Measurements from ENCODE around the gene TMEM238L.

DNA sequence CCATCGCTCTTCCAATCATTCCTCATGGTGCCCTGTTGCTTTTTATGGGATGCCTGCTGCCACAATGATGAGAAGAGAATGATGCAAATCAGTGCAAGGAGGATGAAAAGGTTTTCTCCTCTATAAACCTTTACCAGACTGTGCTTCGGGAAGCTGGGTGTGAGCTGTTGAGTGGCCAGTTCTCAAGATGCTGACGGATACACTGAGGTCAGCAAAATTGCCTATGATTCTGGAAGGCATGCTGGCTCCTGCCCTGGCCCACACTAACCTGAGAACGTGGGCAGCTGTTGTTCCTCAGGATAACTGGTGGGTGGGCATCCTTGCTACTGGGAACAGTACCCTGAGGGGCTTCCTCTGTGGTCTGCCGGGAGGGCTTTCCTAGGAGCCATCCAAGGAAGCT is 34.8 kb upstream of the TMEM238L start:
- TF ChIP-seq, protein P1, sequence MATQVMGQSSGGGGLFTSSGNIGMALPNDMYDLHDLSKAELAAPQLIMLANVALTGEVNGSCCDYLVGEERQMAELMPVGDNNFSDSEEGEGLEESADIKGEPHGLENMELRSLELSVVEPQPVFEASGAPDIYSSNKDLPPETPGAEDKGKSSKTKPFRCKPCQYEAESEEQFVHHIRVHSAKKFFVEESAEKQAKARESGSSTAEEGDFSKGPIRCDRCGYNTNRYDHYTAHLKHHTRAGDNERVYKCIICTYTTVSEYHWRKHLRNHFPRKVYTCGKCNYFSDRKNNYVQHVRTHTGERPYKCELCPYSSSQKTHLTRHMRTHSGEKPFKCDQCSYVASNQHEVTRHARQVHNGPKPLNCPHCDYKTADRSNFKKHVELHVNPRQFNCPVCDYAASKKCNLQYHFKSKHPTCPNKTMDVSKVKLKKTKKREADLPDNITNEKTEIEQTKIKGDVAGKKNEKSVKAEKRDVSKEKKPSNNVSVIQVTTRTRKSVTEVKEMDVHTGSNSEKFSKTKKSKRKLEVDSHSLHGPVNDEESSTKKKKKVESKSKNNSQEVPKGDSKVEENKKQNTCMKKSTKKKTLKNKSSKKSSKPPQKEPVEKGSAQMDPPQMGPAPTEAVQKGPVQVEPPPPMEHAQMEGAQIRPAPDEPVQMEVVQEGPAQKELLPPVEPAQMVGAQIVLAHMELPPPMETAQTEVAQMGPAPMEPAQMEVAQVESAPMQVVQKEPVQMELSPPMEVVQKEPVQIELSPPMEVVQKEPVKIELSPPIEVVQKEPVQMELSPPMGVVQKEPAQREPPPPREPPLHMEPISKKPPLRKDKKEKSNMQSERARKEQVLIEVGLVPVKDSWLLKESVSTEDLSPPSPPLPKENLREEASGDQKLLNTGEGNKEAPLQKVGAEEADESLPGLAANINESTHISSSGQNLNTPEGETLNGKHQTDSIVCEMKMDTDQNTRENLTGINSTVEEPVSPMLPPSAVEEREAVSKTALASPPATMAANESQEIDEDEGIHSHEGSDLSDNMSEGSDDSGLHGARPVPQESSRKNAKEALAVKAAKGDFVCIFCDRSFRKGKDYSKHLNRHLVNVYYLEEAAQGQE (IDR thresholded peaks at IDR 0.05; ENCODE audit: low read depth), result no peak
- TF ChIP-seq CREB1 (IDR thresholded peaks at IDR 0.05; ENCODE audit: low read depth) (no peak), YY1 (IDR thresholded peaks at IDR 0.05; ENCODE audit: low read depth) (no peak)

Data from Ishikawa (cell line).